GM19240 (cell line): ENCODE measurements around the gene GBP2.
"Not testable (repeated sequence)": the region's sequence is repeated elsewhere in the genome, so short reads cannot be mapped to it uniquely, and the experiment has no call there.

Source experiments
- DNase-seq: peaks from one replicate; pipeline ENCODE4 v3.0.0; 2011; ENCODE audit warnings: low spot score; ENCODE audit not compliant: insufficient read length

GBP2 gene

GRCh38 chr1:89128003-89128458 is 2.1 kb upstream of the GBP2 start:
- not testable (repeated sequence) for DNase-seq

- DNase-seq = not testable (repeated sequence)
Observed at GRCh38 chr1:89126602-89127565, 970 bp upstream of the GBP2 start.

GRCh38 chr1:89125240-89125912 is 538 bp downstream of the GBP2 start:
- DNase-seq = no peak

GRCh38 chr1:89121641-89122040 is 4.3 kb downstream of the GBP2 start:
- no peak for DNase-seq

- DNase-seq = no peak
Observed at GRCh38 chr1:89114662-89115061, 11.3 kb downstream of the GBP2 start.

GRCh38 chr1:89112871-89113613 is 12.9 kb downstream of the GBP2 start:
- no peak for DNase-seq

GRCh38 chr1:89104687-89105086 is 21.2 kb downstream of the GBP2 start:
- no peak for DNase-seq

- no peak for DNase-seq
Observed at GRCh38 chr1:89104147-89104546, 21.8 kb downstream of the GBP2 start.

- DNase-seq = no peak
Observed at GRCh38 chr1:89102021-89102420, 23.9 kb downstream of the GBP2 start.

GRCh38 chr1:89100412-89100811 is 25.5 kb downstream of the GBP2 start:
- no peak for DNase-seq

GRCh38 chr1:89098857-89099256 is 27.1 kb downstream of the GBP2 start:
- no peak for DNase-seq

- no peak for DNase-seq
Observed at GRCh38 chr1:89095737-89096136, 30.2 kb downstream of the GBP2 start.

GRCh38 chr1:89089962-89090361 is 36.0 kb downstream of the GBP2 start:
- DNase-seq = no peak

GRCh38 chr1:89088572-89088971 is 37.3 kb downstream of the GBP2 start:
- DNase-seq = no peak

GRCh38 chr1:89087241-89087640 is 38.7 kb downstream of the GBP2 start:
- no peak for DNase-seq

GRCh38 chr1:89085781-89086180 is 40.1 kb downstream of the GBP2 start:
- DNase-seq = peak; percentile 23

- DNase-seq = no peak
Observed at GRCh38 chr1:89081005-89081404, 44.9 kb downstream of the GBP2 start.

GRCh38 chr1:89080068-89080467 is 45.8 kb downstream of the GBP2 start:
- not testable (repeated sequence) for DNase-seq

- DNase-seq = not testable (repeated sequence)
Observed at GRCh38 chr1:89072466-89073065, 53.3 kb downstream of the GBP2 start.

GRCh38 chr1:89070509-89070908 is 55.4 kb downstream of the GBP2 start:
- no peak for DNase-seq

GRCh38 chr1:89069951-89070350 is 56.0 kb downstream of the GBP2 start:
- no peak for DNase-seq
